Loucy (cell line): ENCODE data around the gene USP34.

ENCODE experiments used
- EZH2phosphoT487 ChIP-seq: fragments of 200-600 bp; IDR thresholded peaks from 2 replicates; pipeline ENCODE4 v1.6.1; 2018; ENCODE audit warnings: antibody characterized with exemption, mild to moderate bottlenecking, moderate library complexity, borderline replicate concordance
- TF ChIP-seq, protein P1 (sequence below): fragments of 200-600 bp; sonication (generic); conservative IDR thresholded peaks from 2 replicates; pipeline ENCODE4 v1.5.1; 2014; ENCODE audit warnings: mild to moderate bottlenecking, antibody characterized with exemption, low read length

DNA sequence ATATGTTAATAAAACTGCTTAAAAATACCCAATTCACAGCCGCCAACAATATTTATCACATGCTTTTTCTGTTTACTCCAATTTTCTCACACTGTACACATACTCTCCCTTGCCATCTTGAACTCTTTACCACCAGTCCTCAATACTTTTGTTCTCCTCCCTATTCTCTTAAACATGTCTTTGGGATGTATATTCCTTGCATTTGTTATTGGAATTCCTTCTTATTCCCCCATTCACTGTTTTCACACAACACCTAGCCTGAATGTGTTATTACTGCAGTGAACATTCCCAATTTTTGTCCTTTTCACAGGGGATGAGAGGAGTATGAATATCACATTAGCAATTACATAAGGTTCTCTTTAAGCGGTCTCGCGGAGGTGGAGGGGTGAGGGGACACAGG, 94.7 kb downstream of the USP34 start:
- TF ChIP-seq EZH2phosphoT487: no peak
- TF ChIP-seq, protein P1, sequence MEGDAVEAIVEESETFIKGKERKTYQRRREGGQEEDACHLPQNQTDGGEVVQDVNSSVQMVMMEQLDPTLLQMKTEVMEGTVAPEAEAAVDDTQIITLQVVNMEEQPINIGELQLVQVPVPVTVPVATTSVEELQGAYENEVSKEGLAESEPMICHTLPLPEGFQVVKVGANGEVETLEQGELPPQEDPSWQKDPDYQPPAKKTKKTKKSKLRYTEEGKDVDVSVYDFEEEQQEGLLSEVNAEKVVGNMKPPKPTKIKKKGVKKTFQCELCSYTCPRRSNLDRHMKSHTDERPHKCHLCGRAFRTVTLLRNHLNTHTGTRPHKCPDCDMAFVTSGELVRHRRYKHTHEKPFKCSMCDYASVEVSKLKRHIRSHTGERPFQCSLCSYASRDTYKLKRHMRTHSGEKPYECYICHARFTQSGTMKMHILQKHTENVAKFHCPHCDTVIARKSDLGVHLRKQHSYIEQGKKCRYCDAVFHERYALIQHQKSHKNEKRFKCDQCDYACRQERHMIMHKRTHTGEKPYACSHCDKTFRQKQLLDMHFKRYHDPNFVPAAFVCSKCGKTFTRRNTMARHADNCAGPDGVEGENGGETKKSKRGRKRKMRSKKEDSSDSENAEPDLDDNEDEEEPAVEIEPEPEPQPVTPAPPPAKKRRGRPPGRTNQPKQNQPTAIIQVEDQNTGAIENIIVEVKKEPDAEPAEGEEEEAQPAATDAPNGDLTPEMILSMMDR: no peak
